Measurements from ENCODE around the gene LTBP4.

LTBP4 gene

DNA sequence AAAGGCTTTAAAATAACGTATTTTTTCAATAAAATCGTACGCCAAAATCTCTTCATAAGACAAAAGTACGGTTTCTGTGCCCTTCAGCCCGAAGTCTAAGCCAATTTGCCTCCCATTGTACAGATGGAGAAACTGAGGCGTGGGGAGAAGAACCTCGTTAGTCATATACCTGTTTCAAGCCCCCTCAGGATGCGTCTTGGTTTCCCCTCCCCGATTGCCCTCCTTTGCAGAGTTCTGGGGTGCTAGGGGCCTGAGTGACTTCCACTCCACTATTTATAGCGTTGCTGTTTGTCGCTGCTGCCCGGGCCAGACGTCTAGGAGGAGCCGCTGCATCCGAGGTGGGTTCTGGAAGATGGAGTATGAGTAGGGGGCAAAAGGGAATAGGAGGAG, 2.3 kb upstream of the LTBP4 start:
- TF ChIP-seq CTCF (IDR thresholded peaks at IDR 0.05; ENCODE audit: insufficient read depth, low read depth, low read length, missing control alignments): no peak
- no peak overlapping the region for H3K4me3 ChIP-seq (ENCODE audit: low read depth, low read length)
- no peak for DNase-seq (ENCODE audit: low read depth)

- no peak for DNase-seq (ENCODE audit: low read depth)
- TF ChIP-seq CTCF (IDR thresholded peaks at IDR 0.05; ENCODE audit: insufficient read depth, low read depth, low read length, missing control alignments): no peak
- no peak overlapping the region for H3K4me3 ChIP-seq (ENCODE audit: low read depth, low read length)
Observed at GRCh38 chr19:40599331-40599901, 1.8 kb upstream of the LTBP4 start.

DNA sequence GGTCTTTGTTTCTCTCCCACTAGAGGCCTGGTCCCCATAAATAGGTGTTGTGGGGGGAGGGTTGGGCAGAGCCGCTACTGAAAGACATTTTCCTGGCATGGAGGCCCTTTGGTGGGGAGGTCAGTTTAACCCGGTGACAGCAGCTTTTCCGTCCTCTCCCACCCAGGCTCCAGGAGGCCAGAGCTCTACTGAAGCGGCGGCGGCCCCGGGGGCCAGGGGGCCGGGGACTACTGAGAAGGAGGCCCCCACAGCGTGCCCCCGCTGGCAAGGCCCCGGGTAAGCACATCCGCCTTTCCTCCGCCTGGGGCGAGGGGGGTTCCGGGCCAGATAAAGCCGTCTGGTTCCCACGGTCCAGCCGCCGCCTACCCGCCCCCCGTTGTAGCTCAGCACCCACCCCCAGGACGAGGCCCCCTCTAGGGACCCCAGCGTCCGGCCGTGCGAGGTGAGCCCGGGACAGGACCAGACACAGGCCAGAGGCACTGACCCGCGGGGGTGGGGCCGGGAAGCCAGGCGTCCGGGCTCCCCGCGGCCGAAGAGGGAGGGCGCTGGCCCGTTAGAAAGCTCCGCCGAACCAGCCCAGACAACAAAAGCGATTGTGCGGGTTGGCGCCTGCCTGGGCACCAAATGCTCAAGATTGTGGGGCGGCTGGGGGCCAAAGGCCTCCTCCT, 1.1 kb upstream of the LTBP4 start:
- H3K4me3 ChIP-seq (ENCODE audit: low read depth, low read length): no peak overlapping the region
- DNase-seq (ENCODE audit: low read depth): no peak
- no peak for TF ChIP-seq CTCF (IDR thresholded peaks at IDR 0.05; ENCODE audit: insufficient read depth, low read depth, low read length, missing control alignments)

- DNase-seq (ENCODE audit: low read depth): no peak
- no peak overlapping the region for H3K4me3 ChIP-seq (ENCODE audit: low read depth, low read length)
- TF ChIP-seq CTCF (IDR thresholded peaks at IDR 0.05; ENCODE audit: insufficient read depth, low read depth, low read length, missing control alignments): no peak
Observed at GRCh38 chr19:40600570-40601133, 517 bp upstream of the LTBP4 start.

GRCh38 chr19:40603071-40603388, 1.9 kb downstream of the LTBP4 start:
- TF ChIP-seq CTCF (IDR thresholded peaks at IDR 0.05; ENCODE audit: insufficient read depth, low read depth, low read length, missing control alignments): no peak
- no peak overlapping the region for H3K4me3 ChIP-seq (ENCODE audit: low read depth, low read length)
- DNase-seq (ENCODE audit: low read depth): no peak

GRCh38 chr19:40603389-40604170, 2.4 kb downstream of the LTBP4 start:
- H3K4me3 ChIP-seq (ENCODE audit: low read depth, low read length): peak overlapping the region; percentile 46
- TF ChIP-seq CTCF (IDR thresholded peaks at IDR 0.05; ENCODE audit: insufficient read depth, low read depth, low read length, missing control alignments): no peak
- peak; percentile 98 for DNase-seq (ENCODE audit: low read depth)
